CD14-positive monocyte (primary cell): Measurements from ENCODE around the gene CELF5. TPM values are rescaled to one million over a fixed set of nuclear protein-coding genes. Genes with fewer than 3 reads are reported as not detected.
"Not testable (repeated sequence)": the region's sequence is repeated elsewhere in the genome, so short reads cannot be mapped to it uniquely, and the experiment has no call there.

Experiments used
- DNase-seq, 3 donors: peaks; one replicate each; pipeline ENCODE4 v3.0.0-alpha.2; 2011 to 2022
- H2AFZ ChIP-seq: 2 replicates; pipeline ENCODE4 v1.6.0; 2012; ENCODE audit warnings: mild to moderate bottlenecking, low read depth, low read length, inconsistent platforms; ENCODE audit not compliant: insufficient read depth, poor library complexity, severe bottlenecking
- H3K27ac ChIP-seq, 2 donors: 1 replicate in 1 of 2; 2 replicates in 1 of 2; pipeline ENCODE4 v1.5.1; 2012 to 2013; ENCODE audit warnings: low read length in 2 of 2, control low read depth in 1 of 2, inconsistent platforms in 1 of 2, low read depth in 1 of 2, mild to moderate bottlenecking in 1 of 2
- H3K27me3 ChIP-seq, 2 donors: one replicate each; pipeline versions ENCODE4 v1.6.0 to v1.6.1; 2011 to 2013; ENCODE audit warnings: low read length in 2 of 2; ENCODE audit not compliant: control insufficient read depth in 2 of 2, insufficient read depth in 2 of 2
- H3K36me3 ChIP-seq, 2 donors: replicated peaks in 1 of 2; 1 replicate in 1 of 2; 2 replicates in 1 of 2; pipeline versions ENCODE4 v1.5.1 to v1.6.1; 2012 to 2013; ENCODE audit warnings: low read length in 2 of 2, control low read depth in 1 of 2, inconsistent platforms in 1 of 2, mild to moderate bottlenecking in 1 of 2; ENCODE audit not compliant: insufficient read depth in 2 of 2, control insufficient read depth in 1 of 2
- H3K4me1 ChIP-seq, 2 donors: 1 replicate in 1 of 2; 2 replicates in 1 of 2; pipeline versions ENCODE4 v1.5.1 to v1.6.1; 2012 to 2013; ENCODE audit warnings: low read length in 2 of 2, control low read depth in 1 of 2, inconsistent platforms in 1 of 2, mild to moderate bottlenecking in 1 of 2, moderate library complexity in 1 of 2; ENCODE audit not compliant: insufficient read depth in 2 of 2, control insufficient read depth in 1 of 2
- H3K4me2 ChIP-seq: replicated peaks from 2 replicates; pipeline ENCODE3; 2012; ENCODE audit warnings: low read length, moderate library complexity, mild to moderate bottlenecking; ENCODE audit not compliant: poor library complexity, severe bottlenecking; ENCODE audit errors: extremely low read depth
- H3K4me3 ChIP-seq, 3 experiments: fragments of 200-600 bp in 1 of 3; sonication (generic) in 1 of 3; replicated peaks in 1 of 3; 1 replicate in 2 of 3; 2 replicates in 1 of 3; pipeline ENCODE4 v1.5.1; 2011 to 2013; ENCODE audit warnings: low read length in 3 of 3, mild to moderate bottlenecking in 3 of 3, control low read depth in 2 of 3, low read depth in 2 of 3, inconsistent platforms in 1 of 3, moderate library complexity in 1 of 3
- H3K79me2 ChIP-seq: 2 replicates; pipeline ENCODE4 v1.6.0; 2012; ENCODE audit warnings: mild to moderate bottlenecking, control low read depth, inconsistent platforms, low read length, moderate library complexity; ENCODE audit not compliant: insufficient read depth
- H3K9ac ChIP-seq: 2 replicates; pipeline ENCODE4 v1.6.0; 2017; ENCODE audit warnings: low read length, mild to moderate bottlenecking; ENCODE audit not compliant: insufficient read depth, poor library complexity, severe bottlenecking
- H3K9me3 ChIP-seq, 2 donors: replicated peaks in 1 of 2; 1 replicate in 1 of 2; 2 replicates in 1 of 2; pipeline versions ENCODE4 v1.5.1 to v1.6.1; 2012 to 2013; ENCODE audit warnings: low read length in 2 of 2, control low read depth in 1 of 2; ENCODE audit not compliant: control insufficient read depth in 1 of 2, insufficient read depth in 1 of 2
- H4K20me1 ChIP-seq: 2 replicates; pipeline ENCODE4 v1.6.0; 2012; ENCODE audit warnings: mild to moderate bottlenecking, low read length, control low read depth, moderate library complexity; ENCODE audit not compliant: insufficient read depth
- H3K27ac Mint-ChIP-seq, 7 donors: one replicate each; pipeline ENCODE4 v1.8.0; 2020; ENCODE audit warnings: mild to moderate bottlenecking in 7 of 7, mixed read lengths in 7 of 7, moderate library complexity in 6 of 7, inconsistent platforms in 2 of 7
- H3K27me3 Mint-ChIP-seq, 3 donors: one replicate each; pipeline ENCODE4 v1.8.0; 2021 to 2022; ENCODE audit warnings: low read depth in 3 of 3, mild to moderate bottlenecking in 3 of 3, mixed read lengths in 3 of 3, moderate library complexity in 3 of 3, inconsistent platforms in 1 of 3
- H3K36me3 Mint-ChIP-seq, 2 donors: one replicate each; pipeline ENCODE4 v1.8.0; 2020; ENCODE audit warnings: mixed read lengths in 2 of 2, inconsistent platforms in 1 of 2, mild to moderate bottlenecking in 1 of 2
- H3K4me1 Mint-ChIP-seq: one replicate; pipeline ENCODE4 v1.8.0; 2020; ENCODE audit warnings: mild to moderate bottlenecking, mixed read lengths
- H3K4me3 Mint-ChIP-seq, 2 donors: one replicate each; pipeline ENCODE4 v1.8.0; 2020; ENCODE audit warnings: mild to moderate bottlenecking in 2 of 2, mixed read lengths in 2 of 2, moderate library complexity in 1 of 2
- H3K9me3 Mint-ChIP-seq, 7 donors: one replicate each; pipeline ENCODE4 v1.8.0; 2020 to 2022; ENCODE audit warnings: mixed read lengths in 7 of 7, mild to moderate bottlenecking in 6 of 7, moderate library complexity in 6 of 7, inconsistent platforms in 2 of 7
- CTCF ChIP-seq: fragments of 200-600 bp; IDR thresholded peaks from one replicate; pipeline ENCODE4 v1.8.0; 2022; ENCODE audit warnings: antibody characterized with exemption, mild to moderate bottlenecking
- WGBS: methylation state at CpG from one replicate; pipeline ENCODE4 v1.1.5; 2013; ENCODE audit warnings: missing lambda C conversion rate; ENCODE audit not compliant: insufficient coverage; 5-methylcytosine and 5-hydroxymethylcytosine counted together
- intact Hi-C, 2 donors: fragments of 100-400 bp; cut with micrococcal nuclease; formaldehyde crosslinking; loops; one replicate each; pipeline versions ENCODE4 v1.15.0 to v1.15.1; 2023
- polyA plus RNA-seq, 3 donors: library from polyadenylated mRNA; depleted of rRNA in 1 of 3; unstranded in 2 of 3; stranded (reverse) in 1 of 3; fragments of 300-500 nt in 2 of 3; fragments of >200 nt in 1 of 3; fragmentation: Illumina TruSeq in 2 of 3; gene quantifications; 1 replicate in 2 of 3; 2 replicates in 1 of 3; pipeline ENCODE4 v1.2.3, GENCODE V29; 2012 to 2021

Gene CELF5
- polyA plus RNA-seq, 3 donors, result not detected

GRCh38 chr19:3190921-3191805 lies 33.3 kb upstream of the CELF5 start:
- Histone ChIP-seq H3K9me3 (no peaks in the 10 kb centered on the region), H2AFZ (no peak overlapping the region), H4K20me1 (peaks cover 45% of the 10 kb centered on the region), H3K79me2 (peaks cover 67% of the 10 kb centered on the region), H3K4me3 (no peak overlapping the region), H3K4me2 (no peak overlapping the region), H3K4me1 (peaks cover 50 to 51% of the 10 kb centered on the region in 2 donors), H3K27me3 (no peaks in the 10 kb centered on the region), H3K27ac (no peak overlapping the region), H3K36me3 (peaks cover 13 to 19% of the 10 kb centered on the region in 2 donors), H3K9ac (no peak overlapping the region)
- H3K4me3 Mint-ChIP-seq, result peak overlapping the region in 1 of 2 donors; percentile 39
- WGBS, result 75% methylated on average over 24 of the region's 46 CpGs
- peaks cover 0 to 2% (median 0%) of the 10 kb centered on the region in 3 donors for H3K27me3 Mint-ChIP-seq
- peaks cover 0 to 3% (median 0%) of the 10 kb centered on the region in 7 donors for H3K9me3 Mint-ChIP-seq
- peak overlapping the region in 2 of 7 donors; percentile 37 to 38 for H3K27ac Mint-ChIP-seq
- H3K36me3 Mint-ChIP-seq, result peaks cover 17 to 40% of the 10 kb centered on the region in 2 donors
- peaks cover 51% of the 10 kb centered on the region for H3K4me1 Mint-ChIP-seq
- DNase-seq, result no peak
- intact Hi-C loops, result no loop called here
- no peak for TF ChIP-seq CTCF

- H3K79me2 ChIP-seq, result peaks cover 61% of the 10 kb centered on the region
- H3K4me1 ChIP-seq, result peaks cover 45 to 46% of the 10 kb centered on the region in 2 donors
- 94% methylated on average over 3 of the region's 12 CpGs for WGBS
- H2AFZ ChIP-seq, H3K4me3 Mint-ChIP-seq, H3K4me3 ChIP-seq, H3K27ac ChIP-seq, H3K4me2 ChIP-seq, H3K9ac ChIP-seq, intact Hi-C loops, DNase-seq, H3K27me3 Mint-ChIP-seq, H3K9me3 ChIP-seq, H3K9me3 Mint-ChIP-seq, H3K27me3 ChIP-seq: not testable (repeated sequence)
- H4K20me1 ChIP-seq, result peaks cover 39% of the 10 kb centered on the region
- H3K36me3 Mint-ChIP-seq, result peaks cover 22 to 46% of the 10 kb centered on the region in 2 donors
- H3K27ac Mint-ChIP-seq, result peak overlapping the region in 2 of 7 donors; percentile 33 to 35
- H3K4me1 Mint-ChIP-seq, result peaks cover 47% of the 10 kb centered on the region
- peaks cover 19 to 25% of the 10 kb centered on the region in 2 donors for H3K36me3 ChIP-seq
These were observed 32.7 kb upstream of the CELF5 start for GRCh38 chr19:3191806-3192104.
